IPS-18c (cell line): Measurements from ENCODE around the gene TOX3.

Experiments used
- H3K4me3 ChIP-seq: 2 replicates; pipeline ENCODE4 v1.7.0; 2013; ENCODE audit warnings: low read depth, mild to moderate bottlenecking, low read length, moderate library complexity; ENCODE audit not compliant: insufficient read depth
- H3K9me3 ChIP-seq: one replicate; pipeline ENCODE4 v1.6.1; 2013; ENCODE audit warnings: mild to moderate bottlenecking, low read length, moderate library complexity; ENCODE audit not compliant: control insufficient read depth, insufficient read depth

The TOX3 gene

DNA sequence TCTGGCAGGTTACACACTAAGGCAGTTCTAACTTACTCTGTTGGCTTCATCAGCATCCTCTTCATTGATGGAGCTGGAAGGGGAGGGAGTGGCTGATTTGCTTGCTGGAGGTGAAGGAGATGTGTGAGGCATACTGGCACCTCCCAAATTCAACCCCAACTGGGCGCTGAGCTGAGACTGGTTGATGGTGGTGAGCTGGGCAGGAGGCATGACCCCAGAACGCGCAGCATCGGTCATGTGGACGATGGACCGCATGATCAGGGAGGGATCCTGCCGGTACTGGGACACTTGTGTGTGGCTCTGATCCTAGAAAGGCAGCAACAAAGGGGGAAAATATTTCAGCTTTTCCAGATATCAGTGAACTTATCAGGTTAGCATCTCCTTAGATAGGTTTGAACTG is 96.7 kb downstream of the TOX3 start:
- H3K4me3 ChIP-seq = no peak overlapping the region
- H3K9me3 ChIP-seq = no peaks in the 10 kb centered on the region

DNA sequence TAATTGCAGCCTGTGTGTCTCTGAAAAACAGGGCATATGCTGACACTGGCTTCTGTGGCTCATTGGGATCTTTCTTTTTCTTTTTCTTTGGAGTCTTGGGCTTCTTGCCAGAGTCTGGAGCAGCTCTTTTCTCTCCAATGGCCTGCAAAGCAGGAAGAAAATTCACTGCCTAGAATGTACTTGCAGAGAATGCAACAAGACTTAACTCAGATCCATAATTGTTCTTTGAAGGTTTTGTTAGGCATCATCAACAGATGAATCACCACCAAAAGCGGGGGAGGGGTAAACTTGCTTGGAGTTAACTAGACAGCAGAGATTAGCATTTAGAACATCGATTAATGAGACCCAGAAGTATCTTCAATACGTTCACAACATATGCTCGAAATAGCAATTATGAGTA is 100.9 kb downstream of the TOX3 start:
- H3K4me3 ChIP-seq = no peak overlapping the region
- H3K9me3 ChIP-seq = no peaks in the 10 kb centered on the region

DNA sequence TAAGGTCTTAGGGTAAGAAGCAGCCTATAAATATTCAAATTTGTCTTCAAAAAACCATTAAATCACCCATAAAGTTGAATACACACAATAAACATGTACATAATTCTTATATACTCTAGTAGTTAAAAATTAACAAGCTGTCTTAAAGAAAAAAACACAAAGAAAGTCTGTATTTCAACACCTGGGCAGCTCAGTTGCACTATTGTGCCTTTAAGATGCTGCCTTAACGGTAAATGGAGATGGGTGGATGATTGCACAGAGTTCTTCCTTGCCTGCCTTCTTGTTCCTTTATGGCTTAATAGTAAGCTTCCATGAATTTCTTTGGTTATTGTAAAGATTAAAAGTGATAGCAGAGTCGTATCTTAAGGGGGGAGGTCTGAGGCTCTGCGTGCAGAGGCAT is 105.1 kb downstream of the TOX3 start:
- Histone ChIP-seq H3K9me3 (no peaks in the 10 kb centered on the region), H3K4me3 (no peak overlapping the region)

DNA sequence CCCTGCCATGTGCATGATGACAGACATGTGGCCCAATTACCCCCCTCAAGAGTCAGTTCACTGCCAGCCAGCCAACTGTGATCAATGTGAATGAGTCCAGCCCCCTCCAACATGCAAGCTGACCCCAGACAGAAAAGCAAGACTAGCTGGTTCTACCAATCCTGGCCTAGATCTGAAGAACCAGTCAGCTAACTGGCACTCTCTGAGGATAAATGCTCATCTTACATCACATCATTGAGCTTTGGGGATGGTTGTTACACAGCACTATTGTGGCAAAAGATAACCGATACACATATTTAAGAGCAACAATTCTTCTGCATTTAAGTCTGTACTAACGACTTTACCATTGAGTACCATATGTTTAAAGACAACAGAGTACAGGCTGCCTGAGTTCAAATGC is 106.7 kb downstream of the TOX3 start:
- Histone ChIP-seq H3K9me3 (no peaks in the 10 kb centered on the region), H3K4me3 (no peak overlapping the region)

DNA sequence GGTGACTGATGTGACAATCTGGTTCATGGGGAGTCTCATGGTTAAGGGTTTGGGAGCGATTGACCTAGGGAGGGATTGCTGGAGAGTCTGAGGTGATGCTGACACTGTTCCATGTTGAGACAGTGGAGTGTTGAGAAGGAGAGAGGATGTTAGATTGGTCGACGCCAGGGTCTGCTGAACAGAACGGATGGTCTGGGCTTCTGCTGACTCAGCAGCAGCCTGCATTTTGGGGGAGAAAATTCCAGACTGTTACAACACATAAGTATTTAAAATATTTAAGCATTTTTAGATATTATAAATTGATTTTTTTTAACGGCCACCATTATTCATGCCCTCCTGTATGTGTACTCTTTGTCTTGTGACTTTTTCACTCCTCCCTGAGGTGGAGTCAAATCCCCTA is 107.2 kb downstream of the TOX3 start:
- H3K4me3 ChIP-seq = no peak overlapping the region
- H3K9me3 ChIP-seq = no peaks in the 10 kb centered on the region

DNA sequence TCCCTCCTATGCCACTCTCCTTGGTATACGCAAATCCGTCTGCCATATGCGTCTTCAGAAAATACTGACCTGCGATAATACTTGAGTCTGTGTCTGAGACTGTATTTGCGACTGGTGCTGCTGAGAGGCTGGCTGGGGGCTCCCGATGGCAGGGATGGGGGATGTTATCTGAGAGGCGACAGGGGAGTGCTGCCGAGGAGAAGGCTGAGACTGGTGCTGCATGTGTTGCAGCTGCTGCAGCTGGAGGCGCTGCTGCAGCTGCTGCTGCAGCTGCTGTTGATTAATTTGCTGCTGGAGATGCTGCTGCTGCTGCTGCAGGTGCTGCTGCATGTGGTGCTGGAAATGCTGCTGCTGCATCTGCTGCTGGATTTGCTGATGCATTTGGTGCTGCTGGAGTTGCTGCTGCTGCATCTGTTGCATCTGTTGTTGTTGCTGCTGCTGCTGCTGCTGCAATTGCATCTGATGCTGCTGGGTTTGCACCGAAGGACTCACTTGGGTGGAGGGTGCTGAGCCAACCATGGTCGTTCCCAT is 107.7 kb downstream of the TOX3 start:
- Histone ChIP-seq H3K4me3 (no peak overlapping the region), H3K9me3 (no peaks in the 10 kb centered on the region)

DNA sequence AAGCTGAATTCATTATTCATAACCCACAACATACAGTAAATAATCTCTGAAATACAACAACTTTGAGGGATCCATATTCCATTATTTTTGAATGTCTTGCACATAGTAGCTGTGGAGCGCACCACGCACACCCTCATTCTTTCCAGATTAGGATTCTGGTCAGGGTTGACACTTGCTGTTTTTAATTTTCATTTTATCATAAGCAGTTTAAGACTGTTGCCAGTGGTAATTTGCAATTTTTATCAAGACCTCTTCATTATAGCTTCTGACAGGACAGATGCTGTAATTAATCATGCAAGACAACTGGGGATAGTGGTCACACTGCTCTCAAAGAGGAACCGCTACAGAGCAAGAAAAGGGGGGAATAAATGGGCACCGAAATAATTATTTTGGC is 109.7 kb downstream of the TOX3 start:
- H3K4me3 ChIP-seq = no peak overlapping the region
- H3K9me3 ChIP-seq = no peaks in the 10 kb centered on the region

DNA sequence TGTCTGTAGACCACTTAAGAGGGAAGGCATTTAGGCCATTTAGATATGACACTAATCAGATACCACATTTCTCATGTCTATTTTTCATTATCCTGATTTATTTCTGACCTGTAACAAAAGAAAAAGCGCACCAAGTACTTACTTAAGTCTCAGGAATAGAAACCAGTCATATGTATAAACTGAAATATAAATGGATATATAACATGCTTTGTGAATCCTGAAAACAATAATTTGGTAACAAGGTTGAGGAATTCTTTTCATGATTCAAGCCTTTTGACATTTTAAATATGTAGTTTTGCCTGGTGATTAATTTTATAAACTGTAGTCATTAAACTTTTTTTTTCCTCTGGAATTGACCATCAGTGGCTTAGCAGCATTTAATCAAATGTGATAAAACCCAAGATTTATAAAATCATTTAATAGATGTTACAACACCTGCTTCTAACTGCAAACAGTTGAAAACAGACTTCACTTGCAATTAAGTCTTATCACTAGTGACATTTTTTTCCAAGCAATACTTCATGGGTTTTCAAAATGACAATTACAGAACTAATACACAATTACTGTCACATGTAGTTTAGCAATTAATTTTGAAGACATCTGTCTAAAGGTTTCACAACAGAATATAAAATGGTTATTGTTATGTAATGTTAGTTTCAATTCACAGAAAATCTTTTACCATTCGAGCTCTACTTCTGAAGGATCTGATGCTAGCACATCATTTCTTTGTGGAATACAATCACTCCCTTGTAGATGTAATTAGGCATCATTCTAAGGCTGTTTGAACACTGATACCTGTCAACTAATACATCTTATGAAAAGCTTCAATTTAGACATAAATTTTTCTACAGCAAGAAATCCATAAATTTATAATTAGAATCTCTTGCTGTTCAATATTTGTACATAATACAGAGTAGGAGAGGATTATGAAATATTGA is 110.3 kb downstream of the TOX3 start:
- Histone ChIP-seq H3K4me3 (no peak overlapping the region), H3K9me3 (no peaks in the 10 kb centered on the region)

DNA sequence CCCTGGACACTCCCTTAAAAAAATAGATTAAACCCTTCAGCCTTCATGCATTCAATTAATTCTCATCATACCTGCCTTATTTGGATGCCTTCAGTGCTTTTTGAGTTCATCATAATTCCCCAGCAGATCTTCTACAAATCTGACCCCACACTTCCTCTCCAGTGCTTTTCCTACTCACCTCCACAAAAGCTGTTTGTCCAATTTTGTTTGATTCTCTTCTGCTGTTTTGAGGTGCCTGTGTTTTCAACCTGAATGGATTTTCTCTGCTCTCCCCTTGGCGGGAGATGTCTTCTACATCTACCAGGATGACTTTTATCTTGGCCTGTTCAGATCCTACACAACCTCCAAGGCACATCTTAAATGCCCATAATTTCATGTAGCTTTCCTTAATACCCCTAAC is 112.7 kb downstream of the TOX3 start:
- no peaks in the 10 kb centered on the region for H3K9me3 ChIP-seq
- H3K4me3 ChIP-seq = no peak overlapping the region

DNA sequence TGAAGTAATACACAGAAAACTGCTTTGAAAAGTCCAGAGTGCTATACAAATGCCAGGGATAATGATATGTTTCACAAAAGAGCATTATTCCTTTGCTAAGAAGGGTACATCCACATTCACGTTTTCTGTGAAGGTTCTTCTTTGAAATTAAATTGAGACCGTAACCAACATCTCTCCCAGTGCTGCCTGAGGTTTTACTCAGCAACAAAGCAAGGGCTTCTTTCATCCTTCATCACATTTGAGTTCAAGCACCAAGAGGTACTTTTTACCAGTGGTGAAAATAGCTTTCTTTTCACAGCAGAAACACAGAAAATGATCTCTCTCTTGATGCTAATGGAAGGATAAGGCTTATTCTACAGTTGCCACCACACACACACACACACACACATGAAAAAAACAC is 113.3 kb downstream of the TOX3 start:
- Histone ChIP-seq H3K9me3 (no peaks in the 10 kb centered on the region), H3K4me3 (no peak overlapping the region)

DNA sequence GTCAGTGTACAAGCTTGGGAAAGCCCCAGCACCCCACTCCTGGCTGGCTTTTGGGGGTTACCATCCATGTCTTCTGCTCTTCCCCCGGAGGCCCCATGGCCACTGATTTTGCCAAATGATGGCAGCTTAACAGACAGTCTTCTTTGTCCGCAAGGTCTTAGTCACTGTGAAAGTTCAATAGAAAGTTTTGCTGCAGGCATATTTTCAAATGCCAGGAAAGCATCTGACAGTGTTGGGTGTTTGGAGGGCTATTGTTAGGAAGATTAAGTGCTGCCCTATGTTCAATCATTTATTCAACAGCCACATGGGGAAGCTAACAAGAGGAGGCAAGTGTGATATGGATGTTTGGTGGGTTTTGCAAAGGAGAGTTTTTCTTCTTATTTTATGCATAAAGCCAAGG is 122.4 kb downstream of the TOX3 start:
- H3K4me3 ChIP-seq = no peak overlapping the region

DNA sequence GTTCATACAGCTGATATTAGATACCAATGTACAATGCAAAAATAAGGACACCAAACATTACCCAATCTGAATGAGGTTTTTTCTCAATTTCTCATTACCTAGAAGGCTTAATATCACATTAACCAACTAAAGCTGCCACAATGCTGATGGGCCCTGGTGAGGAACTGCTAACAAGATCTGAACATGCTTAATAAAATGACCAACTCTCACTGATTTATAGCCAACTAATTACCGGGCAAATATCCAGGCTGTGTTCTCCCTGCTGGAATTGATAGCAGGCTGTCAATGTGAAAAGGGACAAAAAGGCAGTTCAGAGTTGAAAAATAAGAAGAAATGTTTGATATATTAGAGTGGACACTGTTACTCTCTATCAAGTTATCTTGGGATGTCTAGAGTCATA is 124.6 kb downstream of the TOX3 start:
- Histone ChIP-seq H3K4me3 (no peak overlapping the region), H3K9me3 (no peaks in the 10 kb centered on the region)

More for the DNA sequence above, 122.4 kb downstream of the TOX3 start:
- no peaks in the 10 kb centered on the region for H3K9me3 ChIP-seq

DNA sequence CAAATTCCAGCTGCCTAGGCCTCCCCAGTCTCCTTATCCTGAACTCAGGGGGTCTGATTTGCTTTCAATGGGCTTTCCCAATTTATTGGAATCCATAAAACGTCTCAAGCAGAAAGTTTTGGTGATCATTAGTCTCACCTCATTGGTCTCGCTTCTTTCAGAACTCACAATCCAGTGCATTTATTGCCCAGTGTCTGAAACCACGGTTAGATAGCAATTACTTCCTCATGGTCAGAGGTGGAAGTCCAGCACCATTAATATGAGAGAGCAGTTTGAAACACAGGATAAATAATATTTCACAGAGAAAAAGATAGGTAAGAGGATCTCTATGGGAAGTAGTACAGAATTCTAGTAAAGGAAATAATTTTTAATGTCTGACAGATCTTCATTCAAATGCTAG is 128.7 kb downstream of the TOX3 start:
- no peak overlapping the region for H3K4me3 ChIP-seq
- H3K9me3 ChIP-seq = peaks cover 2% of the 10 kb centered on the region

DNA sequence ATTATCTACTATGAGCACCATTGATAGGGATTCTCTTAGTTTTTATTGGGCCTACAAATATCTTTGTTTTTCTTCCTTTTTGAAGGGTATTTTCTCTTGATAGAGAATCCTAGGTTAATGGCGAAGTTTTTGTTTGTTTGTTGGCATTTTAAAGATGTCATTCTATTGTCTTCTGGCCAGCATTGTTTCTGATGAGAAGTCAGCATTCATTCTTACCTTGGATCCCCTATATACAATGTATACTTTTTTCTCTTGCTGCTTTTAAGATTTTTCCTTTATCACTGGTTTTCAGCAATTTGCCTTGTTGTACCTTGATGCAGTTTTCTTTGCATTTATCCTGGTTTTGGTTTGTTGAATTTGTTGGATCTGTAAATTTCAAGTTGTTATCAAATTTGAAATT is 130.1 kb downstream of the TOX3 start:
- Histone ChIP-seq H3K9me3 (peaks cover 2% of the 10 kb centered on the region), H3K4me3 (no peak overlapping the region)

DNA sequence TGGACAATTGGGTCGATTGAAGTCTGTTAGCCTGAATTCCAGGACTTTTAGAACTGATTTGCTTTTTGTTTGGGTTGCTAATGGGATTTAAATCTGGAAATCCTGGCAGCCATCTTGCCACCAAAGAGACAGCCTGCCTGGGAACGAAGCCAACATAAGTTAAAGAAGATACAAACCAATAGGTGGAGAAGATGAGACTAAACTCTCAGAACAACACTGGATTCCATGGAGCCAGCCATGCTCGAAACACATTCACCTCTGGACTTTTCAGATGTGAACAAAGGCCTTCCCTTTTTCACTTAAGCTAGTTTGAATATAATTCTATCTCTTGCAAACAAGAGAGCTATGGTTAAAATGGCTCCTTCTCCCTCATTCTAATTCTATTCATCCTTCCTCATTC is 135.9 kb downstream of the TOX3 start:
- Histone ChIP-seq H3K9me3 (peaks cover 1% of the 10 kb centered on the region), H3K4me3 (no peak overlapping the region)

DNA sequence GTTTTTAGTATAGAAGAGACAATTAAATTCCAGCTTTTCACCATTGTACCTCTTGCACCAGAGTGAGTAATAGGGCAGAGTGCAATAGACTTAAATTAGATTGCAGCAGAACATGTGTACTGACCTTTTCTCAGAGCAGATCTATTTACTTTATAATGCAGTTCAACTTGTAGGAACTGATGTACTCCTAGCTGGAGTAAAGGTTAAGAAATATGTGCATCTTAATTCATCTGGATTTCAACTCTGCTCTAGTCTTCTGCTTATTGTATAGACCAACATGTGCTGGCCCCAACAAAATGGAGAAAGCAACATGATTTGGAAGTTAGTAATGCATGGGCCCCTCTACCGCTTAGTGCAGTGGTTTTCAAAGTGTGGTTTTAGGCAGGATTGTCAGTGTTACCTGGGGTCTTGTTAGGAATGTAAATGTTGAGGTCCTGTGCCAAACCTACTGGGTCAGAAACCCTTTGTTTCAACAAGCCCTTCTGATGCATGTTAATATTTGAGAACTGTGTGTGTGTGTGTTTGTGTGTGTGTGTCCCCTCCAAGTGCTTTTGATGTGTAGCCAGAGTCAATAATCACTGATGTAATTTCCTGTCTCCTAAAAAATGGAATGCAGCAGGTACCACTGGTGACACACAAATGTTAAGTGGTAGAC is 138.6 kb downstream of the TOX3 start:
- Histone ChIP-seq H3K9me3 (no peaks in the 10 kb centered on the region), H3K4me3 (no peak overlapping the region)

DNA sequence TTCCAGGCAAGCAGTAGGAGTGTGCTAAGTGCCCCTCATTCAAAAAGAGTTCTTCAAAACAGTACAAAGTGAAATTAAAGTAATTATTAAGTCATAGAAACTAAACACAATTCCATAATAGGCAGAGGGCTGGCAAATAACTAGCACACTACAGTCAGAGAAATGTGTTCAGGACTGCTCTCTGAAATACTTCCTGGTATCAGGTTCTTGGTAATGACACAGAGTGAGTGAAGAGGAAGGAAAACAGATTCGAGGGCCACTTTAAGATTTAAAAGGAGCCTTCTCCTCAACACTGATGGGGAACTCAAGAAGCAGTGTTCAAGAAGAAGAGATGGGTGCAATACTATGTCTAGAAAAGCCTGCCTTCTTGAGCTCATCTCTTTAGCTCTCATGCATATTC is 139.2 kb downstream of the TOX3 start:
- Histone ChIP-seq H3K4me3 (no peak overlapping the region), H3K9me3 (no peaks in the 10 kb centered on the region)

DNA sequence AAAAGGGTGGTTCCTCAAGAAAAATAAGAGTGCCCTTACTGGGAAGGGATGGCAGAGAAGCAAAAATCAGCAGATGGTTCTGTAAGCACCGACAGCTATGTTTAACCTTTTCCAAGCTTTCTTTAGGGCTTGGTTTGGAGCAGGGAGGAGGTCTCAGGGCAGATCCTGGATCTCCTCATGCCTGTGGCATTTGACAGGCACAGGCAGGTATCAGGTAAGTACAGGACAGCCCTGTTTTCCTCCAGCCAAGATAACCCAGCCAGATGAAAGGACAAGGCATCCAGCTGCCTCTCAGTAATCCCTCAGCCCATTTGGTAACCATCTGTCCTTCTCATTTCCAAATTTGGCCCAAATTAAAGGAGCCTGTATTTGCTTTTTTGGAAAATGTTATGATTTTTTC is 141.5 kb downstream of the TOX3 start:
- Histone ChIP-seq H3K4me3 (no peak overlapping the region), H3K9me3 (no peaks in the 10 kb centered on the region)
